Measurements from ENCODE around the gene LSM6.

- TF ChIP-seq STAT1 (IDR thresholded peaks at IDR 0.05; ENCODE audit: unreplicated experiment) (no peak), CTCF (conservative IDR thresholded peaks at IDR 0.05; ENCODE audit: low read depth in 2 of 2) (no peak), EZH2 (IDR thresholded peaks at IDR 0.05; ENCODE audit: low read depth, unreplicated experiment) (no peak), POLR2AphosphoS5 (IDR thresholded peaks at IDR 0.05; ENCODE audit: low read depth) (no peak), ZNF114 (CRISPR knock-in tag; IDR thresholded peaks at IDR 0.05) (no peak), REST (IDR thresholded peaks at IDR 0.05; ENCODE audit: unreplicated experiment) (no peak), CREB1 (CRISPR knock-in tag; IDR thresholded peaks at IDR 0.05; ENCODE audit: low read depth) (no peak), ZNF462 (CRISPR knock-in tag; IDR thresholded peaks at IDR 0.05) (no peak), EZH2phosphoT487 (IDR thresholded peaks at IDR 0.05; ENCODE audit: unreplicated experiment) (no peak), ETS1 (IDR thresholded peaks at IDR 0.05) (no peak), JUNB (IDR thresholded peaks at IDR 0.05; ENCODE audit: unreplicated experiment) (no peak)
Observed at GRCh38 chr4:146202665-146203064, 27.1 kb downstream of the LSM6 start.

All from GM23338 (cell line).